Measurements from ENCODE around the gene PSMB8.

Gene PSMB8

GRCh38 chr6:32855467-32856174 is 11.8 kb upstream of the PSMB8 start:
- no peak for DNase-seq

DNA sequence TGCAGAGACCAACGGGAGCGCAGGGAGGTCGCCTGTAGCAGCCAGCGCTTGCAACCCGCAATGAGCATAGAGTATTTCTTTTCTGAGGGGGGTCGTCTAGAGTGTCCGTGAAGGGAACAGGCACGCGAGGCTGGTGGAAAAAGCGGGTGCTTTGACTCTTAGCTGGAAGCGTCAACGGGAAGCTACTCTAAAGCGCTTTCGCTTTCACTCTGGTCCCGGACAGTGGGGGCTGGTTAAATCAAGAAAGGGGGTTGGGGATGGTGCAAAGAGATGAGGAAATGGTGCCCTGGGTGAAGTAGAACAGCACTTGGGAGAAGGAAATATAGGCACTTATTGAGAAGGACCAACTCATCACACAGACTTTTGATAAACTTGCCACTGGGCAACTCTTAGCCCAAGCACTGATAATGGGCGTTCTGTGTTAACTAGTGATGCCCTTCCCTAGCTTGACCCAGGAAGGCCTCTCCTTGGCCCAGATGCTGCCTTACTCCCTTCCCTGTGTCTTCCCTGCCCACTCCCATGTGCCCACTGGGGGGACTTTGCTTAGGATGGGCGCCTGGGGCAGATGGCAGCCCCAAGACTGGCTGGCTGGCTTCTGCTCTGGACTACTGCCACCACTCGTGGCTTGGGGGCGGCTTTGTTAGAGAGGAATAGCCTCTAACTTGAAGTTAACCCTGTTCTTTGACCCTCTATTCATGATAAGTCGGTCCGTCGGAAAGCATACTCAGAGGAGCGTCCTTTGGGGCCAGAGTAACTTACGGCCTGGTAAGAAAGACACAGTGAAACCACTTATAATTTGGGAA is 10.7 kb upstream of the PSMB8 start:
- no peak for DNase-seq

GRCh38 chr6:32853541-32854375 is 9.9 kb upstream of the PSMB8 start, which contains the start of the genes PSMB9 and TAP1:
Gene PSMB9 (plus strand): TSS chr6:32854192. CDS start chr6:32854230, 38 bp downstream.
Gene TAP1 (minus strand): TSS chr6:32853704. CDS start chr6:32853636, 68 bp downstream.
- peak; percentile 69 for DNase-seq

DNA sequence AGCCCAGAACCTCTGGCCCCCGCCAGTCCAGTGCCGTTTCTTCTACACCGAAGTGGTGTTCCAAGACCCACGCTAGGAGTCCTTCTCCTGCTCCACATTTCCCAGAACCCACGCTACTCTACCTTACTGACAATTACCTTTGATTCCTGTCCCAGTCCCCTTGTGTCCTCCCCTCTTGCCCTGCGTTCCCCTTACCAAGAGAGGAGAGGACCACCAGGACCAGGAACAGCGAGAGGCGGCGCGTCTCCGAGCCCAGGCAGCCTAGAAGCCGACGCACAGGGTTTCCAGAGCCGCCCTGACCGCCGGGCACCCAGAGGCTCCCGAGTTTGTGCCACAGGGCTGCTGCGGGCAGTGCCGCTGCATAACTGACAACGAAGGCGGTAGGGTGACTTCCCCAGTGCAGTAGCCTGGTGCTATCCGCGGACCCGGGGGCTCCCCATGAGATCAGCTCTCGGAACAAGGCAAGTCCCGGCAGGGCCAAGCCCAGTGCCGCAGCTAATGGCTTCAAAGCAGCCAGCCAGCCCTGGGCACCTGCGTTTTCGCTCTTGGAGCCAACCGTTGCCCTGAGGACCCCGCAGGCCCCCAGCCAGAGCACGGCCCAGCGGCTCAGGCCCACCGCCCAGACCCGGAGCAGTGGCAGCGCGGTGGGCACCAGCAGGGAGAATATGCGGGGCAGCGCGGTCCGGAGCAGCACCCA is 9.1 kb upstream of the PSMB8 start:
- no peak for DNase-seq

DNA sequence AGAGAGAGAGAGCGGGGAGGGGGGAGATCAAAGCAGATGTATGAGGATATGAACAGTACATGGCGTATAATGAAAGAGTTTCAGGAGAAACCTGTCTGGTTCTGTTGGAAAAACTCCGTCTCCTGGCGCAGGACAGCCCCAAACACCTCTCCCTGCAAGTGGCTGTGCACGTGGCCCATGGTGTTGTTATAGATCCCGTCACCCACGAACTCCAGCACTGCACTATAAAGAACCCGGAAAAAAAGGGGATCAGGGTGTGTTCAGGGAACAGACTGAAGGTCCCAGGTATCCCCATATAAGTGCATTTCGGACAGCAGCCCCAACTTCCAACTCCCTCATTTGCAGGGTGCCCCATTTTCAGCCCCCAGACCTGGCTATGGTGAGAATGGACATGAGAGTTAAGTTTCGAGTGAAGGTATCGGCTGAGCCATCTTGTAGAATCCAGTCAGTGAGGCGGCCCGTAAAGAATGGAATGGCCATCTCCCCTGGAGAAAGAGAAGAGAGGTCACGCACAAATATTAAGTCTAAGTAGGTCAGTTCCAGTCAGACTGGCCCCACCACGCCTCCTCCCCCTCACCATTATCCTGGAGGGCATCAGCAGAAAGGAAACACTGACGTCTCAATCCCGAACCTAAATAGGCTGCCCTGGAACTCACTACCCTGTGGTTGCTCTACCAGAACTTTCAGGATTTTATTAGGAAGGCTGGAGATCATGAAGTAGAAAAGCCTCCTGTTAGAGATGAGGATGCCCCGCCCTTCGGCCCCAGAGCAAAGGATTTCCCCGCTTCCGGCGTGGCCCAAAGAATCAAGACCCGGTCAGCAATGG is 8.4 kb upstream of the PSMB8 start:
- DNase-seq: no peak

- no peak for DNase-seq
Observed at GRCh38 chr6:32851025-32851424, 7.2 kb upstream of the PSMB8 start.

- DNase-seq: no peak
Observed at GRCh38 chr6:32849126-32849525, 5.3 kb upstream of the PSMB8 start.

DNA sequence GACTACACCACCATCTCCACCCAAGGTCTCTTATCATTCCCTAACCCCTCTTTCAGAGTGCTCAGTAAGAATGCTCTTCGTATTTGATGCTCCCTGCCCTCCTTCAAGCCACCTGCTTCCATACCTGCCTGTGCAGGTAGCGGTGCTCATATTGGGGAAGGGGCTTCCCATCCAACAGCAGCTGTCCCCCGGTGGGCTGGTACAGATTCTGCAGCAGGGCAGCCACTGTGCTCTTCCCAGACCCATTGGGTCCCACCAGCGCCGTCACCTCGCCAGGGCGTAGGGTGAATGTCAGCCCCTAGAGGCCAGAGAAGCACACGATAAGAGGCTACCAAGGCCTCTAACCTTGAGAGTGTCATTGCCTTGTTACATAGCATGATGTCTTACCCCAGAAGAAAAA is 3.9 kb upstream of the PSMB8 start:
- DNase-seq: no peak

- no peak for DNase-seq
Observed at GRCh38 chr6:32847004-32847403, 3.2 kb upstream of the PSMB8 start.

DNA sequence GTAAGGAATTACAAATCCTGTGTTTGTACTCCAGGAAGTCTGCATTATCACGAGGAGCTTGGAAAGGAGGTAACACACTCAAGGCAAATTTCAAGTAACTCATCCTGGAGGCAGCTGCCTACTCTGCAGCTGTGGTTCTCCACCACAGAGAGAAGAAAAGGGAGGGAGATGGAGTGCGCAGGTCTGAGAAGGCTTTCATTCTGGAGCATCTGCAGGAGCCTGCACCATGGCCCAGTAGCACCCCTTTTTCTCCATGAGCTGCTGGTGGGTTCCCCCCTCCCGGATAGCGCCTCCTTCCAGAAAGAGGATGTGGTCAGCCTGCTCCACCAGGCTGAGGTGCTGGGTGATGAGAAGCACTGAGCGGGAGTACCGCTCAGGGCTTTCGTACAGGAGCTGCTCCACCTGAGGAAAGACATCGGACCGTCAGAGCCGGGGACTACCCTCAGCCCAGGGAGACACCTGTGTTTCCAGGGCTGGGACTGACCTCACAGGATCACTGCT is 1.6 kb upstream of the PSMB8 start:
- no peak for DNase-seq

DNA sequence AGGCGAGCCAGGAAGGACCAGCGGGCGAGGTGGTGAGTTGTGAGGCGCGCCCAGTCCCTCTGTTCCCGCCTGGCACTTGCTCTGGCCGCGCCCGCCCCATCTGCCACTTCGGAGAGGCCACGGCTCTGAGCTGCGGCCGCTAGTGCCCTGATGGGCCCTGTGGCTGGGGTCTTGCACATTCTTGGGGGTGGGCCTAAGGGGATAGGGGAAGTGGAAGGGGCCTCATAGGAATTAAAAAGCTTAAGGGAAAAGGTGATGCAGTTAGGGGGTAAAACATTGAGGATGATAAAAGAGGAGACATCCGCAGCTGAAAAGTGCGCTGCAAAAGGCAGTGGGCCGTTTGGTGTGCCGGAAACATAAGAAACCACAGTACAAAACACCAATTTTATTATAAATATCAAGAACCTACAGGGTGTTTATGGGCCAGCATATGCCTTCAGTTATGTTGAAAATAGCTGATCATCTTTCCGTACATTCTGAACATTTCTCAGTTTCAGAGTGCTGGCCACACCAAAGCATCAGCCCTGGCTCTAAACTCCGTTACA is 1.1 kb upstream of the PSMB8 start:
- DNase-seq: no peak

DNA sequence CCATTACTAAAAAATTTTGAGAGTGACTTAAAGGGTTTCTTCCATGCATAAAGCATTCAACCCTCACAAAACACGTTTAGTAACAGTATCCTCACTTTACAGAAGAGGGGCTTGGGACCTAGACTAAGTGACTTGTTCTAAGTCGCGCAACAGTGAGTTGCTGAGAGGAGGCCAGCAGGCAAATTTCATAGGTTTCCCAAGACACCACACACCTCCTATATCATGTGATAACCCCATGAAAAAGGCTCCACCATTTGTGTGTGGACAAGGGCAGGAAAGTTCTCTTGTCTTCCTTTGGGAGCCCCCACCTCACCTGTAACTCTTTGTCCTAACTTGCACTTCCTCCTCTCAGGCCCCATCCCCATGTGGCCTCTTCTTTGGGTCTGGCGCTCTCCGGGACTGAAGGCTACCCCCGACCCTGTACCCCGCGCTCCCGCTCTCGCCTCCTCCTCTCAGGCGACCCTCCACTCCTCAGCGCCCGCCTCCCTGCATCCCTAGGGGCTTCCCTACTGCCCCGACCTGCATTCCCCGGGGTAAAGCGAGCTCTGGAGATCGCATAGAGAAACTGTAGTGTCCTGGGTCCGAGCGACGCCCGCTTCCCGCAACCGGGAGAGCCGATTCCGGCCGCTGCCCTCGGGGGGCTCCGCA is 392 bp downstream of the PSMB8 start:
- DNase-seq: no peak

GRCh38 chr6:32842690-32843089 is 1.2 kb downstream of the PSMB8 start:
- DNase-seq: no peak

GRCh38 chr6:32842021-32842650 is 1.7 kb downstream of the PSMB8 start:
- no peak for DNase-seq

DNA sequence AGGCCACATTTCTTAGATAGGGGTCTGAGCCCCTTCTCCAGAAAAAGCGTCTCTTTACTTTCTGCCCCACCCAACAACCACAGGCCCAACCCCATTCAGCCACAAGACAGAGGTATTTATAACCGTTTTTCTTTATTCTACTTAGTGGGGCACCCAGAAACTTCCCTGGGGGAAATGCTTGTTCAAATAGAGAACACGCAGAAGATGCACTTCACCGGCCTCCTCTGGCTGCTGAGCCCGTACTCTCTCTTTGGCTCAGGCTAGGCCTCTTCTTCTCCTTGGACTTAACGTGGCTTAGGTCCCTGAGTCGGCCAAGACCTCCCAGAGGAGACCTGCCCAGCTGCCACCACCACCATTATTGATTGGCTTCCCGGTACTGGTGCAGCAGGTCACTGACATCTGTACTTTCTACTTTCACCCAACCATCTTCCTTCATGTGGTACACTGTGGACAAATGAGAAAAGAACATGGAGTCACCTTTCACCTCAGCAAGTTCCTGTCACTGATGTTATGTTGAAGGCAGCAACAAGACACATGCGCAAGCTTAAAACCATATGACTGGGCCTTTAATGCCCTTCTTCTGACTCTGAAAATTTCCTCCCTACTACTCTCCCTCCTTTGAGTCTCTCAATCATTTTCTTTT is 3.1 kb downstream of the PSMB8 start:
- no peak for DNase-seq

DNA sequence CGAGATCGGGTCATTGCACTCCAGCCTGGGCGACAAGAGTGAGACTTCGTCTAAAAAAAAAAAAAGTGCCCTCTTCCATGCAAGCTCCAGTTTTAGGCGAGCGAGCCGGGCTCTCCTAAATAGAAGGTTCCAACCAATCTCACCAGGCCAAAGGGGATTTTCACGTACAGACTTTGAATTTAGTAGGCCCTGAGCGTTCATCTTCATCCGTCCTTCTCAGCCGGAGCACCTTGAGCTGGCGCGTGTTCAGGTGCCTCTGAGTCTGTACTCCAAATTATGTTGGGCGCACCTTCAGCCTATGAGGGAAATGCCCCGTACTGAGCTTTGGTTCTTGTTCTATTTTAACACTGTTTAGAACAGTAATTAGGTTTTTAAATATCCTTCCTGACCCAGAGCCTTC is 4.5 kb downstream of the PSMB8 start:
- no peak for DNase-seq

DNA sequence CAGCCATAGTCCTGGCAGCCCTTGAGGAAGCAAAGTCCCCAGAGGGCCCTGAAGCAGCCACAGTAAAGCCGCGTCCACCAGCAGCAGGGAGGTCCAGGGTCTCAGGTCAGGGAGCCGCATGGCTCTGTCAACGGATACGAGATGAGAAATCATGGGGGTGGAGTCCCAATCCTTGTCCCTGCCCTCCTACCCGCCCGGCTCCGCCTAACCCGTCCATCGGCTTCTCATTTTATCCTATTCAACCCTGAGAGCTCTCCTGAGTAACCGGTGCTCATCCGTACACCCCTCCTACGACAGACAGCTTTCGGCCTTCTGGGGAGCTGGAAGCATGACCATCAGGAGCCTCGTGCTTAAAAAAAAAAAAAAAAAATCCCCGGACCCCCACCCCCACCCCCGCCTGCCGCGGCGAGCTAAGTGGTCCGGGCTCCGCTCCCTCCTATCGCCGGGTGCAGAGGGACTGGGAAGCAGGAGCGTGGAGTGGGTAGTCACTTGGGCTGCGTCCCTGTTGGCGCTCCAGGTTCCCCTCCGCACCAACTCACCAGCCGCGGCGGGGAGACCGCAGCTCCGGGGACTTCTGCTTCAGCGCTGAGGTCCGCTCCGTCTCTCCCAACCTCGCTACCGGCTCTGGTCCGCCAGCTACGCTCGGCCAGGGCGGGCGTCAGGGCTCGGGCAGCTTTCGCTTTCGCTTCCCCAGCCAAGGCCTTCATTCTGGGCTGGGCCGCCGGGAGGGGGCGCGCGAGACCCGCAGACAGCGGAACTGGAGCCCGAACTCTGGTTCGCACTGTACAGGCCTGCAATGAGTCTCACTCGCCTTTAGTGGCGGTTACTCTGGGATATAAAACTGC is 5.5 kb downstream of the PSMB8 start, which contains the start of gene TAP2:
Gene TAP2, minus strand, starts transcription at position 626 of the 845 bp plus-strand sequence. Its CDS starts 506 bp downstream, at position 120.
- peak; percentile 40 for DNase-seq

DNA sequence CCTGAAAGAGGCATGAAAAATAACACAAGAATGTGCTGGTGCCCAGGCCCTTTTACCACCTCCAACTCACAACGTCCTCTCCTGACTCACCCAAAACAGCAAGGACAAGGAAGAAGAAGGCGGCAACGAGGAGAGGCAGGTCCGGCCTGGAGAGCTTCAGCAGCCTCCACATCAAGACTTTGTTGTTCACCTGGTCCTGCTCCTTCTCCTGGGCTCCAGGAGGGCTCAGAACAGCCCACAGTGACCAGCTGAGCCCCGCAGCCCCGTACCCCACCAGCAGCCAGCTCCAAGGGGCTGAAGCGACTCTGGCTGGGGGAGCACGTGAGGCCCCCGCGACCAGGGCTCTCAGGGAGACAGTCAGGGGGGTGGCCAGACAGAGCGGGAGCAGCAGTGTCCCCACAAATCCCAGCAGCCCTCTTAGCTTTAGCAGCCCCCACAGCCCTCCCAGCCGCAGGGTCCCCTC is 6.2 kb downstream of the PSMB8 start:
- no peak for DNase-seq
